H1 (cell line): ENCODE results near the gene WDR4. TPM values are rescaled to one million over a fixed set of nuclear protein-coding genes. Genes with fewer than 3 reads are reported as not detected.

Experiments
- CTCF ChIA-PET: fragments of 300-600 bp; sonication (Branson Sonifier 250); formaldehyde crosslinking; loops from one replicate; lab custom pipeline; 2021; ENCODE audit not compliant: partially characterized antibody; lab: Charles Lee
- POLR2A ChIA-PET: fragments of 300-600 bp; sonication (Branson Sonifier 250); formaldehyde crosslinking; loops from one replicate; lab custom pipeline; 2021; ENCODE audit warnings: inconsistent platforms; ENCODE audit not compliant: partially characterized antibody; lab: Charles Lee
- DNase-seq, 2 experiments: peaks; one replicate each; pipeline versions ENCODE4 v3.0.0 to v3.0.0-alpha.2; 2010 to 2022; ENCODE audit warnings: low spot score in 2 of 2, low read depth in 1 of 2, mixed read lengths in 1 of 2
- FAIRE-seq: peaks from 2 replicates; lab custom pipeline; 2011; peaks lifted over from hg19 to GRCh38; lab: Jason Lieb, UNC
- H2AFZ ChIP-seq: 2 replicates; pipeline ENCODE4 v1.8.1; 2012; ENCODE audit warnings: low read length, inconsistent platforms
- H2AK5ac ChIP-seq: 2 replicates; pipeline ENCODE4 v1.6.1; 2013; ENCODE audit warnings: low read depth, low read length
- H2BK120ac ChIP-seq: replicated peaks from 2 replicates; pipeline ENCODE3; 2013; ENCODE audit warnings: low read depth, low read length, inconsistent platforms
- H2BK12ac ChIP-seq: 2 replicates; pipeline ENCODE4 v1.6.1; 2013; ENCODE audit warnings: low read depth, low read length
- H2BK15ac ChIP-seq: 2 replicates; pipeline ENCODE4 v1.6.1; 2013; ENCODE audit warnings: low read length
- H2BK20ac ChIP-seq: 2 replicates; pipeline ENCODE4 v1.6.1; 2013; ENCODE audit warnings: low read length
- H2BK5ac ChIP-seq: 2 replicates; pipeline ENCODE4 v1.6.1; 2013; ENCODE audit warnings: low read depth, low read length
- H3K14ac ChIP-seq: 2 replicates; pipeline ENCODE4 v1.6.1; 2013; ENCODE audit warnings: inconsistent platforms; ENCODE audit not compliant: insufficient read length
- H3K18ac ChIP-seq: 2 replicates; pipeline ENCODE4 v1.6.1; 2013; ENCODE audit warnings: low read length; ENCODE audit errors: extremely low read depth
- H3K23ac ChIP-seq: 2 replicates; pipeline ENCODE4 v1.6.1; 2013; ENCODE audit warnings: inconsistent platforms; ENCODE audit not compliant: insufficient read length
- H3K23me2 ChIP-seq: 2 replicates; pipeline ENCODE4 v1.6.1; 2013; ENCODE audit warnings: low read depth, low read length
- H3K27ac ChIP-seq: 2 replicates; pipeline ENCODE4 v1.6.1; 2011; ENCODE audit warnings: low read depth, low read length, inconsistent platforms
- H3K27me3 ChIP-seq, 4 experiments: replicated peaks in 1 of 4; 1 replicate in 1 of 4; 2 replicates in 3 of 4; pipeline versions ENCODE4 v1.6.1 to v1.8.1; 2011 to 2013; ENCODE audit warnings: low read length in 3 of 4, mild to moderate bottlenecking in 3 of 4, inconsistent platforms in 2 of 4, mixed read lengths in 2 of 4, moderate library complexity in 1 of 4; ENCODE audit not compliant: control insufficient read depth in 3 of 4, insufficient read depth in 3 of 4; ENCODE audit errors: extremely low read depth in 1 of 4
- H3K36me3 ChIP-seq, 4 experiments: 2 replicates each; pipeline versions ENCODE4 v1.6.1 to v1.8.1; 2011 to 2013; ENCODE audit warnings: mild to moderate bottlenecking in 4 of 4, low read length in 3 of 4, moderate library complexity in 2 of 4, control low read depth in 1 of 4, inconsistent platforms in 1 of 4; ENCODE audit not compliant: insufficient read depth in 4 of 4, control insufficient read depth in 2 of 4
- H3K4ac ChIP-seq: replicated peaks from 2 replicates; pipeline ENCODE3; 2013; ENCODE audit warnings: low read length, low read depth, mixed read lengths, inconsistent platforms; ENCODE audit not compliant: insufficient read length
- H3K4me1 ChIP-seq, 4 experiments: replicated peaks in 1 of 4; 1 replicate in 1 of 4; 2 replicates in 3 of 4; pipeline versions ENCODE4 v1.6.1 to v1.8.1; 2011 to 2013; ENCODE audit warnings: low read length in 3 of 4, inconsistent platforms in 2 of 4, mixed read lengths in 1 of 4; ENCODE audit not compliant: insufficient read depth in 4 of 4, control insufficient read depth in 3 of 4
- H3K4me2 ChIP-seq, 2 experiments: 2 replicates each; pipeline versions ENCODE4 v1.6.1 to v1.8.1; 2011 to 2013; ENCODE audit warnings: low read depth in 2 of 2, low read length in 2 of 2, control low read depth in 1 of 2, inconsistent platforms in 1 of 2, mild to moderate bottlenecking in 1 of 2; ENCODE audit not compliant: insufficient read depth in 1 of 2
- H3K4me3 ChIP-seq, 4 experiments: fragments of 200-600, 300-600 bp in 1 of 4; sonication (generic), shearing (Covaris generic), sonication (Bioruptor Twin) in 1 of 4; 2 replicates each; pipeline versions ENCODE4 v1.5.1 to v1.8.1; 2011 to 2016; ENCODE audit warnings: low read length in 4 of 4, low read depth in 3 of 4, control low read depth in 2 of 4, inconsistent platforms in 2 of 4, mild to moderate bottlenecking in 2 of 4, mixed read lengths in 1 of 4, moderate library complexity in 1 of 4; ENCODE audit not compliant: insufficient read depth in 2 of 4; ENCODE audit errors: extremely low read depth in 1 of 4
- H3K56ac ChIP-seq: replicated peaks from 2 replicates; pipeline ENCODE3; 2013; ENCODE audit warnings: low read depth, mild to moderate bottlenecking, mixed read lengths, low read length, inconsistent platforms; ENCODE audit not compliant: insufficient read length
- H3K79me1 ChIP-seq: 2 replicates; pipeline ENCODE4 v1.6.1; 2013; ENCODE audit warnings: low read depth, low read length, control low read depth
- H3K79me2 ChIP-seq, 2 experiments: 2 replicates each; pipeline versions ENCODE4 v1.6.1 to v1.8.1; 2012 to 2013; ENCODE audit warnings: low read length in 2 of 2, mild to moderate bottlenecking in 2 of 2, inconsistent platforms in 1 of 2; ENCODE audit not compliant: insufficient read depth in 2 of 2, control insufficient read depth in 1 of 2
- H3K9ac ChIP-seq, 4 experiments: replicated peaks in 1 of 4; 1 replicate in 1 of 4; 2 replicates in 3 of 4; pipeline versions ENCODE4 v1.6.1 to v1.8.1; 2011 to 2013; ENCODE audit warnings: low read depth in 3 of 4, low read length in 3 of 4, control low read depth in 2 of 4, mild to moderate bottlenecking in 2 of 4, moderate library complexity in 2 of 4, inconsistent platforms in 1 of 4; ENCODE audit errors: extremely low read depth in 1 of 4
- H3K9me3 ChIP-seq, 2 experiments: 2 replicates each; pipeline versions ENCODE4 v1.6.1 to v1.8.1; 2012 to 2013; ENCODE audit warnings: mild to moderate bottlenecking in 2 of 2, moderate library complexity in 2 of 2, control low read depth in 1 of 2, inconsistent platforms in 1 of 2, low read depth in 1 of 2, low read length in 1 of 2, mixed read lengths in 1 of 2; ENCODE audit not compliant: insufficient read depth in 2 of 2
- H4K20me1 ChIP-seq, 2 experiments: replicated peaks in 1 of 2; 2 replicates each; pipeline versions ENCODE3 to v1.8.1; 2011 to 2013; ENCODE audit warnings: inconsistent platforms in 2 of 2, low read length in 2 of 2, mild to moderate bottlenecking in 1 of 2; ENCODE audit not compliant: insufficient read depth in 2 of 2, control insufficient read depth in 1 of 2
- H4K5ac ChIP-seq: 2 replicates; pipeline ENCODE4 v1.6.1; 2013; ENCODE audit warnings: low read length, low read depth, mixed read lengths, inconsistent platforms; ENCODE audit not compliant: insufficient read length
- H4K8ac ChIP-seq: 2 replicates; pipeline ENCODE4 v1.8.0; 2013; ENCODE audit warnings: mild to moderate bottlenecking, moderate library complexity, low read length, inconsistent platforms; ENCODE audit not compliant: insufficient read depth; ENCODE audit errors: extremely low read depth
- H4K91ac ChIP-seq: replicated peaks from 2 replicates; pipeline ENCODE3; 2013; ENCODE audit warnings: low read length, mixed read lengths, inconsistent platforms; ENCODE audit not compliant: insufficient read length
- ASH2L ChIP-seq: fragments of 200-600, 300-600 bp; sonication (generic); IDR thresholded peaks from one replicate; pipeline ENCODE4 v1.7.1; 2017; ENCODE audit warnings: low read length
- BCL11A ChIP-seq, 2 experiments: IDR thresholded peaks; one replicate each; pipeline ENCODE4 v1.6.1; 2011; ENCODE audit warnings: low read depth in 2 of 2, low read length in 2 of 2, mild to moderate bottlenecking in 2 of 2
- GTF2F1 ChIP-seq: IDR thresholded peaks from 2 replicates; pipeline ENCODE4 v1.6.1; 2012; ENCODE audit warnings: low read depth, low read length, improper control_type of control experiment, borderline replicate concordance
- KDM5A ChIP-seq: fragments of 200-600 bp; IDR thresholded peaks from 2 replicates; pipeline ENCODE4 v1.7.1; 2012; ENCODE audit warnings: mild to moderate bottlenecking, low read length, inconsistent platforms, mixed read lengths
- SAP30 ChIP-seq: fragments of 300-600 bp; sonication (generic); IDR thresholded peaks from 2 replicates; pipeline ENCODE4 v1.7.1; 2012; ENCODE audit warnings: low read length, moderate library complexity, mild to moderate bottlenecking, inconsistent platforms; ENCODE audit not compliant: insufficient read depth, insufficient replicate concordance
- SIX5 ChIP-seq: IDR thresholded peaks from 2 replicates; pipeline ENCODE4 v1.6.1; 2011; ENCODE audit warnings: mild to moderate bottlenecking, low read depth, low read length
- USF2 ChIP-seq: IDR thresholded peaks from 2 replicates; pipeline ENCODE4 v1.6.1; 2011; ENCODE audit warnings: low read length, improper control_type of control experiment
- WGBS, 2 experiments: shearing (Covaris generic) in 1 of 2; methylation state at CpG; one replicate each; pipeline versions ENCODE4 v1.1.6 to v1.1.7; 2013 to 2015; ENCODE audit warnings: low lambda C conversion rate in 2 of 2, mixed read lengths in 2 of 2, inconsistent platforms in 1 of 2, low coverage in 1 of 2, missing lambda C conversion rate in 1 of 2; ENCODE audit not compliant: insufficient replicate concordance in 2 of 2, insufficient coverage in 1 of 2, insufficient read length in 1 of 2; ENCODE audit errors: extremely low coverage in 1 of 2, missing lambda C conversion rate in 1 of 2; 5-methylcytosine and 5-hydroxymethylcytosine counted together
- polyA plus RNA-seq, 7 experiments: library from polyadenylated mRNA; depleted of rRNA in 3 of 7; stranded (reverse) in 5 of 7; unstranded in 2 of 7; fragments of >200 nt in 5 of 7; fragments of 200-250 nt in 2 of 7; gene quantifications; 1 replicate in 5 of 7; 2 replicates in 1 of 7; 4 replicates in 1 of 7; pipeline versions ENCODE4 v1.2.1 to v1.2.3, GENCODE V29; 2011 to 2013; ENCODE audit warnings: missing spikeins in 2 of 7, mixed read lengths in 2 of 7
- total RNA-seq: library from RNA; stranded (reverse); fragmentation: NEBNext Ultra II Directional; extraction: Animal tissue kit (Norgen Biotek cat#: 25700); gene quantifications from 2 replicates; pipeline ENCODE4 v1.2.1, GENCODE V29; 2021
- TF ChIP-seq, protein P1 (sequence below): IDR thresholded peaks from 2 replicates; pipeline ENCODE4 v1.6.1; 2012; ENCODE audit warnings: inconsistent platforms

Gene WDR4
- total and polyA plus RNA-seq, 2 of the 8 experiments (the other 6 are each of a cell fraction or from before 2014, with no cell fraction given): 28.9 to 47.8 TPM

DNA sequence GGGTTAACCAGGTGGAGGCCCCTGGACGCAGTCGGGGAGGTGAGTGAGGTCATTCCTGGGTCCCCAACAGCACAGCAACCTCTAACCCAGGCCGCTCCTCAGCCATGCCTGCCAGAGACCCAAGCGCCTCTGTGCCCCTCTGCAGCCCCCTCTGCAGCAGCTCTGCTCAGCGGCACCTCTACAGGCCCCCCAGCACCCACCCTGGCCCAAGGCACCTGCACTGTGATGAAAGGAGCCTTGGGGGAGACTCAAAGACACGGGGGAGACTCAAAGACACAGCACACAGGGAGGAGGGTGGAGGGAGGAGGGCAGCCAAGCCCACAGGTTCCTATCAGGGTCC is 19.5 kb downstream of the WDR4 start:
- no peaks in the 10 kb centered on the region; a peak in 1 of 7 replicates for H3K4me1 ChIP-seq
- H3K9ac ChIP-seq: no peak overlapping the region
- 86% methylated on average over 6 of the region's 6 CpGs; no CpG with 5 or more reads in 1 of the 2 experiments for WGBS, 2 experiments
- H2BK15ac ChIP-seq: no peak overlapping the region
- no peak overlapping the region for H4K5ac ChIP-seq
- no peak overlapping the region for H3K4me3 ChIP-seq
- no peak overlapping the region for H2BK120ac ChIP-seq
- no peak overlapping the region for H3K56ac ChIP-seq
- H3K23ac ChIP-seq: no peak overlapping the region
- no peak overlapping the region for H3K14ac ChIP-seq
- TF ChIP-seq, protein P1, sequence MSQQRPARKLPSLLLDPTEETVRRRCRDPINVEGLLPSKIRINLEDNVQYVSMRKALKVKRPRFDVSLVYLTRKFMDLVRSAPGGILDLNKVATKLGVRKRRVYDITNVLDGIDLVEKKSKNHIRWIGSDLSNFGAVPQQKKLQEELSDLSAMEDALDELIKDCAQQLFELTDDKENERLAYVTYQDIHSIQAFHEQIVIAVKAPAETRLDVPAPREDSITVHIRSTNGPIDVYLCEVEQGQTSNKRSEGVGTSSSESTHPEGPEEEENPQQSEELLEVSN: no peak
- TF ChIP-seq SIX5: no peak
- TF ChIP-seq SAP30: no peak
- TF ChIP-seq ASH2L: no peak
- no peak for TF ChIP-seq GTF2F1
- TF ChIP-seq USF2: no peak
- TF ChIP-seq KDM5A: no peak
- TF ChIP-seq BCL11A (IDR thresholded peaks at IDR 0.05; ENCODE audit: low read depth in 2 of 2, low read length in 2 of 2): no peak
- H3K23me2 ChIP-seq: no peaks in the 10 kb centered on the region
- POLR2A ChIA-PET: interaction anchor here (3.0 kb wide), 1 partner anchor 15 kb away, joined by 10 read pairs; no protein-coding TSS in a partner anchor
- peaks cover 33 to 72% (median 61%) of the 10 kb centered on the region in 4 experiments for H3K36me3 ChIP-seq
- no peak overlapping the region for H2BK12ac ChIP-seq
- H2AFZ ChIP-seq: no peak overlapping the region
- no peaks in the 10 kb centered on the region for H3K27me3 ChIP-seq
- no peak overlapping the region for H2BK5ac ChIP-seq
- H3K4me2 ChIP-seq: no peak overlapping the region
- peaks cover 22 to 42% of the 10 kb centered on the region in 2 experiments for H4K20me1 ChIP-seq
- H4K8ac ChIP-seq: no peak overlapping the region
- no peak overlapping the region for H2BK20ac ChIP-seq
- peaks cover 0 to 65% of the 10 kb centered on the region in 2 experiments; a peak in 3 of 4 replicates for H3K79me2 ChIP-seq
- no peak overlapping the region for H2AK5ac ChIP-seq
- DNase-seq (no peak), FAIRE-seq (no peak)
- H3K79me1 ChIP-seq: peaks cover 32% of the 10 kb centered on the region; the same call in 1 of the 2 replicates
- CTCF ChIA-PET: interaction anchor here (1.1 kb wide), 1 partner anchor 9 kb away, joined by 3 read pairs; no protein-coding TSS in a partner anchor
- no peaks in the 10 kb centered on the region for H3K9me3 ChIP-seq
- H3K4ac ChIP-seq: no peak overlapping the region
- no peak overlapping the region for H4K91ac ChIP-seq
- H3K18ac ChIP-seq: no peak overlapping the region
- no peak overlapping the region for H3K27ac ChIP-seq
